GM13977 (cell line): ENCODE data around the gene XPA.
A peak's percentile ranks its signal among the peaks of the same experiment; 100 is the strongest.
"Not testable (repeated sequence)": the region's sequence is repeated elsewhere in the genome, so short reads cannot be mapped to it uniquely, and the experiment has no call there.

Experiments
- DNase-seq: peaks from one replicate; pipeline ENCODE4 v3.0.0; 2012; ENCODE audit warnings: low spot score
- in situ Hi-C: fragments of 300-500 bp; cut with MboI; formaldehyde crosslinking; loops from one replicate; pipeline ENCODE4 v1.12.0; 2022; ENCODE audit warnings: low sequenced_read_pairs, low pct_unique_long_range_greater_than_20kb, mixed read lengths, inconsistent platforms; ENCODE audit not compliant: unreplicated experiment
- TF ChIP-seq, protein P1 (sequence below): IDR thresholded peaks from 2 replicates; pipeline ENCODE4 v1.5.1; 2012; ENCODE audit warnings: mild to moderate bottlenecking, control low read depth; ENCODE audit not compliant: insufficient read depth; ENCODE audit errors: extremely low read depth, missing control alignments

Gene XPA

GRCh38 chr9:97704345-97704677 lies 7.2 kb upstream of the XPA start:
- DNase-seq, result no peak
- in situ Hi-C loops, result no loop called here
- TF ChIP-seq, protein P1, sequence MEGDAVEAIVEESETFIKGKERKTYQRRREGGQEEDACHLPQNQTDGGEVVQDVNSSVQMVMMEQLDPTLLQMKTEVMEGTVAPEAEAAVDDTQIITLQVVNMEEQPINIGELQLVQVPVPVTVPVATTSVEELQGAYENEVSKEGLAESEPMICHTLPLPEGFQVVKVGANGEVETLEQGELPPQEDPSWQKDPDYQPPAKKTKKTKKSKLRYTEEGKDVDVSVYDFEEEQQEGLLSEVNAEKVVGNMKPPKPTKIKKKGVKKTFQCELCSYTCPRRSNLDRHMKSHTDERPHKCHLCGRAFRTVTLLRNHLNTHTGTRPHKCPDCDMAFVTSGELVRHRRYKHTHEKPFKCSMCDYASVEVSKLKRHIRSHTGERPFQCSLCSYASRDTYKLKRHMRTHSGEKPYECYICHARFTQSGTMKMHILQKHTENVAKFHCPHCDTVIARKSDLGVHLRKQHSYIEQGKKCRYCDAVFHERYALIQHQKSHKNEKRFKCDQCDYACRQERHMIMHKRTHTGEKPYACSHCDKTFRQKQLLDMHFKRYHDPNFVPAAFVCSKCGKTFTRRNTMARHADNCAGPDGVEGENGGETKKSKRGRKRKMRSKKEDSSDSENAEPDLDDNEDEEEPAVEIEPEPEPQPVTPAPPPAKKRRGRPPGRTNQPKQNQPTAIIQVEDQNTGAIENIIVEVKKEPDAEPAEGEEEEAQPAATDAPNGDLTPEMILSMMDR, result no peak

DNA sequence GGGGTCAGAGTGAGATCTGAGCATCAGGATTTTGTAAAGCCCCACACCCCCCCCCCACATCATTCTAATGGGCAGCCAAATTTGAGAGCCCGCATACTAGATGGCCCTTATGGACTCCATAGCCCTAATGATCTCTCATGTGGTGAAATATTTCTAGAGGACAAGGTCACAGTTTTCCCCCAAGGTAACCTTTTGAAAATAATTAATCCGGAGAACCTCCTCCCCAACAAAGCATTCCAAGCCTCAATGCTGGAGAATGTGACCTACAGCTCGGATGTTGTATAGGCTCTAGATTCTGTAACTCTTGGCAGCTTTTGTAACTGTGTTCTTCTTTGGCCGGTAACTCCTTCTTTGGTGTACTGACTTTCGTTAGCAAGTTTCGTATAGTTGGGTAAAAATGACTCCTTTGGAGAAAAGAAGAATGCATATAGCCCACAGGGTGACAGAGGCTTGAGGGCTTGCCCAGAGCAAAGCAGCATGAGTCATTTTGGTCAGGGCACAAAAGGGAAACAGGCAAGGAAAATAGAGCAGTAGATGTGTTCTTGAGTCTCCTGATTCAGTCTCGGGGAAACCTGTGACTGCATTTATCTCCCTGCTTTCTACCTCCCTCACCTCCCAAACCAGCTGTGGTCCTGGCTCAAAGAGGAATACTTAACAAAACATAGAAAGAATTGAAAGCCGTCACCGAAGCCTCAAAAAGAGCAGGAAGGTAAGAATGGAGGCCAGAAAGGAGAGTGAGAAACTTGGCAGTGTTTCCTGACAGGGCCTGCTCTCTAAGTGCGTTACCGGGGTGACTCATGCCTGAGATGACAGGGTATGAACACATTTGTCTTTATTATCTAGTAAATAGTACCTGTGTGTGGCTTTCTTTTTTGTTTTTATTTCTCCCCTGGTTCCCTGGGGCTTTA lies 6.6 kb upstream of the XPA start:
- DNase-seq, result no peak
- in situ Hi-C loops, result no loop called here
- TF ChIP-seq, protein P1, result no peak

DNA sequence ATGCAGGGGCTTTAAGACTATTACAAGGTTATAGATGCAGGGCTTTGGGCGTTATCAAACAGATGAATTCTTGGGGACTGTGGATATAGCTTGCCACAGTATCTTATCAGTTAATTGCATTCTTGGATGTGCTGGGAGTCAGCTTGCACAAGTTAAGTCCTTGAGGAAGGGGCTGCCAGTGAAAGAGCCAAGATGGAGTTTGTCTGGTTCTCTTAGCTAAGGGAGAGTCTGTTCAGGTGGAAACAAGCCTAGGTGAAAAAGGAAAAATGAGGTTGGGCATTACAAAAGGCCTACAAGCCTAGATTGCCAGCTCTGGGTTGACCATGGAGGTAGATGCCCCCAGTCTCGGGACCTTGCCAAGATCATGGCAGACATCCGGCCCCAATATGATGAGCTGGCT lies 2.7 kb upstream of the XPA start:
- DNase-seq, in situ Hi-C loops: not testable (repeated sequence)

DNA sequence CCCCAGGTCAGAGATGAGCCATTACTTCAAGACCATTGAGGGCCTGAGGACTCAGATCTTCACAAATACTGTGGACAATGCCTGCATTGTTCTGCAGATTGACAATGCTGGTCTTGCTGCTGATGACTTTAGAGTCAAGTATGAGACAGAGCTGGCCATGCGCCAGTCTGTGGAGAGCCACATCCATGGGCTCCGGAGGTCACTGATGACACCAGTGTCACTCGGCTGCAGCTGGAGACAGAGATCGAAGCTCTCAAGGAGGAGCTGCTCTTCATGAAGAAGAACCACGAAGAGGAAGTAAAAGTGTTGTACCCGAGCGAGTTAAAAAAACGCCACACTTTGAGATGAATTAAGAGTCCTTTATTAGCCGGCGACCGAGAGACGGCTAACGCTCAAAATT lies 2.1 kb upstream of the XPA start:
- in situ Hi-C loops, DNase-seq: not testable (repeated sequence)

GRCh38 chr9:97698865-97699264 lies 1.7 kb upstream of the XPA start:
- TF ChIP-seq, protein P1, result no peak
- DNase-seq, result no peak
- in situ Hi-C loops, result no loop called here

GRCh38 chr9:97697837-97698236 lies 697 bp upstream of the XPA start:
- no peak for DNase-seq
- TF ChIP-seq, protein P1, result no peak
- in situ Hi-C loops, result no loop called here

DNA sequence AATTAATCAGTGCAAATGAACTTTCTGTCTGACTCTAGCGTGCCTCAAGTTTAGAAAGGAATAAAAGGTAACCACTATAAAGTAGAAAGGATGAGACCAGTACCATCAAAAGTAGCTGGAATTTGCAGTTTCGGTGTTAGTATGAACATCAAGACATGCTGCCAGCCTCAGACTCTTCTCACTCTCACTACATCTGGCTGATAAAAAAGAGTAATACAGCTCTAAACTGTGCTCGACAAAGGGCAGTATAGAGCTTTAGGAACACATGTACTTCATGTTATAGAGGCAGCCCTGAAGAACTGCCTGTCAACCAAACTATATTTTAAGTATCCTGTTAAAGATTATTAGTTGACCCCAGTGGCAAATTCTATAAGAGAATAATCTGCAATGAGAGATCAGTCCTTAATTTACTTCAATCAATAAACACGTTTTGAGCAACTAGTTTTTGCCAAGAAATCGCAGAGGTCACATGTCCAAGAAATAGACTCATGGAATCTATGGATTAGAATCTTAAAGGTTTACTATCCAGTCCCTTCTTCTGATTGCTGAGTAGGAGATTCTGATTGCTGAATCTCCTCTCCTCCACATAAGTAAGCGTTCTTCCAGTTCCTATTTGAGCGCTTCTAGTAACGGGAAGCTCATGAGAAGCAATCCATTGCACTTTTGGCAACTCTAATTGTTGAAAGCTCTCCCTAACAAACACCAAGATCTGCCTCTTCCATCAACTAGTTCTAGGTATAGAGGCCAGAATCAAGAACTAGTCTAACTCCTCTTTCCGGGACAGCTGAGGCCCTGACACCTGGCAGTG lies 941 bp downstream of the XPA start:
- in situ Hi-C loops, result no loop called here
- TF ChIP-seq, protein P1, result no peak
- peak; percentile 45 for DNase-seq
